ENCODE results near the gene MYOT. TPM values are rescaled to one million over a fixed set of nuclear protein-coding genes. Genes with fewer than 3 reads are reported as not detected.

Gene MYOT
- not detected for total RNA-seq
- polyA plus RNA-seq, result under 1 TPM in 2 of 4 donors, not detected in 2; 0.37 to 0.64 TPM

GRCh38 chr5:137867664-137868063, at the start of gene MYOT:
Gene MYOT (plus strand): TSS chr5:137867860. CDS start chr5:137870652, 2,792 bp downstream.
- Histone ChIP-seq H3K9me3 (ENCODE audit: control insufficient read depth in 2 of 2, low read length in 2 of 2) (no peaks in the 10 kb centered on the region), H3K4me1 (ENCODE audit: control insufficient read depth, insufficient read depth, low read length, poor library complexity, severe bottlenecking) (no peaks in the 10 kb centered on the region), H3K4me3 (ENCODE audit: low read depth, low read length) (no peak within 1 kb of the TSS), H3K36me3 (ENCODE audit: control insufficient read depth, insufficient read depth, low read length) (no peaks in the 10 kb centered on the region), H3K27ac (ENCODE audit: insufficient read depth, low read length, poor library complexity, severe bottlenecking) (no peak within 1 kb of the TSS), H3K27me3 (ENCODE audit: control insufficient read depth, insufficient read depth, low read length) (no peaks in the 10 kb centered on the region)
- no peak within 1 kb of the TSS for H3K27ac Mint-ChIP-seq
- peaks cover 0 to 5% (median 0%) of the 10 kb centered on the region in 4 donors for H3K4me1 Mint-ChIP-seq
- no peak within 1 kb of the TSS for H3K4me3 Mint-ChIP-seq
- no peak for ATAC-seq (ENCODE audit: low read depth in 2 of 2)
- no peak for DNase-seq
- H3K27me3 Mint-ChIP-seq, result peaks cover 13% of the 10 kb centered on the region
- H3K36me3 Mint-ChIP-seq, result peaks cover 15% of the 10 kb centered on the region
- H3K9me3 Mint-ChIP-seq, result no peaks in the 10 kb centered on the region

GRCh38 chr5:137819766-137820165, 47.9 kb upstream of the MYOT start:
- Mint-ChIP-seq H3K36me3 (peaks cover 3% of the 10 kb centered on the region), H3K27ac (peak overlapping the region in 1 of 3 donors; percentile 82), H3K4me1 (no peaks in the 10 kb centered on the region), H3K9me3 (no peaks in the 10 kb centered on the region), H3K4me3 (no peak overlapping the region), H3K27me3 (no peaks in the 10 kb centered on the region)
- Histone ChIP-seq H3K4me1 (ENCODE audit: control insufficient read depth, insufficient read depth, low read length, poor library complexity, severe bottlenecking) (no peaks in the 10 kb centered on the region), H3K27me3 (ENCODE audit: control insufficient read depth, insufficient read depth, low read length) (peaks cover 2% of the 10 kb centered on the region), H3K9me3 (ENCODE audit: control insufficient read depth in 2 of 2, low read length in 2 of 2) (no peaks in the 10 kb centered on the region), H3K4me3 (ENCODE audit: low read depth, low read length) (no peak overlapping the region), H3K27ac (ENCODE audit: insufficient read depth, low read length, poor library complexity, severe bottlenecking) (no peak overlapping the region), H3K36me3 (ENCODE audit: control insufficient read depth, insufficient read depth, low read length) (no peaks in the 10 kb centered on the region)
- DNase-seq (no peak), ATAC-seq (ENCODE audit: low read depth in 2 of 2) (no peak)

GRCh38 chr5:137822158-137822764, 45.4 kb upstream of the MYOT start:
- Histone ChIP-seq H3K27ac (ENCODE audit: insufficient read depth, low read length, poor library complexity, severe bottlenecking) (no peak overlapping the region), H3K9me3 (ENCODE audit: control insufficient read depth in 2 of 2, low read length in 2 of 2) (peaks cover 4% of the 10 kb centered on the region in 2 experiments), H3K4me1 (ENCODE audit: control insufficient read depth, insufficient read depth, low read length, poor library complexity, severe bottlenecking) (no peaks in the 10 kb centered on the region), H3K36me3 (ENCODE audit: control insufficient read depth, insufficient read depth, low read length) (no peaks in the 10 kb centered on the region), H3K4me3 (ENCODE audit: low read depth, low read length) (no peak overlapping the region), H3K27me3 (ENCODE audit: control insufficient read depth, insufficient read depth, low read length) (peaks cover 2% of the 10 kb centered on the region)
- Mint-ChIP-seq H3K9me3 (peaks cover 0 to 8% (median 0%) of the 10 kb centered on the region in 7 donors), H3K27me3 (no peaks in the 10 kb centered on the region), H3K4me3 (no peak overlapping the region), H3K36me3 (peaks cover 3% of the 10 kb centered on the region), H3K4me1 (no peaks in the 10 kb centered on the region), H3K27ac (peak overlapping the region in 1 of 3 donors; percentile 57)
- ATAC-seq (ENCODE audit: low read depth in 2 of 2) (no peak), DNase-seq (no peak)

GRCh38 chr5:137822984-137823383, 44.7 kb upstream of the MYOT start:
- DNase-seq (no peak), ATAC-seq (ENCODE audit: low read depth in 2 of 2) (no peak)
- Histone ChIP-seq H3K9me3 (ENCODE audit: control insufficient read depth in 2 of 2, low read length in 2 of 2) (peaks cover 4% of the 10 kb centered on the region in 2 experiments), H3K36me3 (ENCODE audit: control insufficient read depth, insufficient read depth, low read length) (no peaks in the 10 kb centered on the region), H3K27ac (ENCODE audit: insufficient read depth, low read length, poor library complexity, severe bottlenecking) (no peak overlapping the region), H3K4me3 (ENCODE audit: low read depth, low read length) (no peak overlapping the region), H3K4me1 (ENCODE audit: control insufficient read depth, insufficient read depth, low read length, poor library complexity, severe bottlenecking) (no peaks in the 10 kb centered on the region), H3K27me3 (ENCODE audit: control insufficient read depth, insufficient read depth, low read length) (peaks cover 2% of the 10 kb centered on the region)
- Mint-ChIP-seq H3K4me3 (no peak overlapping the region), H3K36me3 (peaks cover 3% of the 10 kb centered on the region), H3K4me1 (no peaks in the 10 kb centered on the region), H3K27me3 (no peaks in the 10 kb centered on the region), H3K27ac (no peak overlapping the region), H3K9me3 (peaks cover 0 to 8% (median 0%) of the 10 kb centered on the region in 7 donors)

- no peak overlapping the region for H3K4me3 Mint-ChIP-seq
- H3K36me3 Mint-ChIP-seq, result peaks cover 3% of the 10 kb centered on the region
- H3K27me3 Mint-ChIP-seq, result peaks cover 5% of the 10 kb centered on the region
- Histone ChIP-seq H3K4me3 (ENCODE audit: low read depth, low read length) (no peak overlapping the region), H3K27me3 (ENCODE audit: control insufficient read depth, insufficient read depth, low read length) (no peaks in the 10 kb centered on the region), H3K27ac (ENCODE audit: insufficient read depth, low read length, poor library complexity, severe bottlenecking) (no peak overlapping the region), H3K9me3 (ENCODE audit: control insufficient read depth in 2 of 2, low read length in 2 of 2) (peaks cover 4% of the 10 kb centered on the region in 2 experiments), H3K4me1 (ENCODE audit: control insufficient read depth, insufficient read depth, low read length, poor library complexity, severe bottlenecking) (no peaks in the 10 kb centered on the region), H3K36me3 (ENCODE audit: control insufficient read depth, insufficient read depth, low read length) (no peaks in the 10 kb centered on the region)
- H3K9me3 Mint-ChIP-seq, result peaks cover 0 to 8% (median 3%) of the 10 kb centered on the region in 7 donors
- ATAC-seq (ENCODE audit: low read depth in 2 of 2) (no peak), DNase-seq (no peak)
- H3K4me1 Mint-ChIP-seq, result no peaks in the 10 kb centered on the region
- no peak overlapping the region for H3K27ac Mint-ChIP-seq
Observed at GRCh38 chr5:137825165-137825564, 42.5 kb upstream of the MYOT start.

- Mint-ChIP-seq H3K36me3 (peaks cover 3% of the 10 kb centered on the region), H3K27me3 (peaks cover 5% of the 10 kb centered on the region), H3K4me3 (no peak overlapping the region), H3K27ac (no peak overlapping the region), H3K9me3 (peaks cover 0 to 8% (median 3%) of the 10 kb centered on the region in 7 donors), H3K4me1 (no peaks in the 10 kb centered on the region)
- Histone ChIP-seq H3K4me3 (ENCODE audit: low read depth, low read length) (no peak overlapping the region), H3K9me3 (ENCODE audit: control insufficient read depth in 2 of 2, low read length in 2 of 2) (peaks cover 4% of the 10 kb centered on the region in 2 experiments), H3K4me1 (ENCODE audit: control insufficient read depth, insufficient read depth, low read length, poor library complexity, severe bottlenecking) (no peaks in the 10 kb centered on the region), H3K36me3 (ENCODE audit: control insufficient read depth, insufficient read depth, low read length) (no peaks in the 10 kb centered on the region), H3K27ac (ENCODE audit: insufficient read depth, low read length, poor library complexity, severe bottlenecking) (no peak overlapping the region), H3K27me3 (ENCODE audit: control insufficient read depth, insufficient read depth, low read length) (no peaks in the 10 kb centered on the region)
- ATAC-seq (ENCODE audit: low read depth in 2 of 2) (no peak), DNase-seq (no peak)
Observed at GRCh38 chr5:137826067-137826466, 41.6 kb upstream of the MYOT start.

GRCh38 chr5:137828180-137828579, 39.5 kb upstream of the MYOT start:
- DNase-seq, result no peak
- no peak overlapping the region for H3K27ac Mint-ChIP-seq
- H3K4me1 Mint-ChIP-seq, result no peaks in the 10 kb centered on the region
- Histone ChIP-seq H3K4me3 (ENCODE audit: low read depth, low read length) (no peak overlapping the region), H3K27me3 (ENCODE audit: control insufficient read depth, insufficient read depth, low read length) (no peaks in the 10 kb centered on the region), H3K36me3 (ENCODE audit: control insufficient read depth, insufficient read depth, low read length) (no peaks in the 10 kb centered on the region), H3K27ac (ENCODE audit: insufficient read depth, low read length, poor library complexity, severe bottlenecking) (no peak overlapping the region), H3K9me3 (ENCODE audit: control insufficient read depth in 2 of 2, low read length in 2 of 2) (peaks cover 4% of the 10 kb centered on the region in 2 experiments), H3K4me1 (ENCODE audit: control insufficient read depth, insufficient read depth, low read length, poor library complexity, severe bottlenecking) (no peaks in the 10 kb centered on the region)
- peaks cover 3% of the 10 kb centered on the region for H3K36me3 Mint-ChIP-seq
- peaks cover 0 to 8% (median 3%) of the 10 kb centered on the region in 7 donors for H3K9me3 Mint-ChIP-seq
- H3K27me3 Mint-ChIP-seq, result peaks cover 5% of the 10 kb centered on the region
- H3K4me3 Mint-ChIP-seq, result no peak overlapping the region
- ATAC-seq (ENCODE audit: low read depth in 2 of 2), result no peak

- ATAC-seq (ENCODE audit: low read depth in 2 of 2) (no peak), DNase-seq (no peak)
- H3K4me1 ChIP-seq (ENCODE audit: control insufficient read depth, insufficient read depth, low read length, poor library complexity, severe bottlenecking), result no peaks in the 10 kb centered on the region
- H3K4me3 Mint-ChIP-seq, result no peak overlapping the region
- peaks cover 0 to 8% (median 3%) of the 10 kb centered on the region in 7 donors for H3K9me3 Mint-ChIP-seq
- no peaks in the 10 kb centered on the region for H3K27me3 ChIP-seq (ENCODE audit: control insufficient read depth, insufficient read depth, low read length)
- H3K9me3 ChIP-seq (ENCODE audit: control insufficient read depth in 2 of 2, low read length in 2 of 2), result peaks cover 4% of the 10 kb centered on the region in 2 experiments
- H3K4me1 Mint-ChIP-seq, result no peaks in the 10 kb centered on the region
- H3K27me3 Mint-ChIP-seq, result peaks cover 5% of the 10 kb centered on the region
- no peak overlapping the region for H3K4me3 ChIP-seq (ENCODE audit: low read depth, low read length)
- H3K36me3 Mint-ChIP-seq, result peaks cover 1% of the 10 kb centered on the region
- H3K27ac ChIP-seq (ENCODE audit: insufficient read depth, low read length, poor library complexity, severe bottlenecking), result no peak overlapping the region
- H3K36me3 ChIP-seq (ENCODE audit: control insufficient read depth, insufficient read depth, low read length), result no peaks in the 10 kb centered on the region
- no peak overlapping the region for H3K27ac Mint-ChIP-seq
Observed at GRCh38 chr5:137828664-137829063, 39.0 kb upstream of the MYOT start.
